Amniotic epithelial cell (primary cell): Measurements from ENCODE around the gene HYAL3.
"Not testable (repeated sequence)": the region's sequence is repeated elsewhere in the genome, so short reads cannot be mapped to it uniquely, and the experiment has no call there.

ENCODE experiments used
- DNase-seq: peaks from one replicate; pipeline ENCODE4 v3.0.0-alpha.2; 2010; ENCODE audit warnings: low read depth

The HYAL3 gene

GRCh38 chr3:50314342-50314741, 15.1 kb upstream of the HYAL3 start:
- DNase-seq: no peak

DNA sequence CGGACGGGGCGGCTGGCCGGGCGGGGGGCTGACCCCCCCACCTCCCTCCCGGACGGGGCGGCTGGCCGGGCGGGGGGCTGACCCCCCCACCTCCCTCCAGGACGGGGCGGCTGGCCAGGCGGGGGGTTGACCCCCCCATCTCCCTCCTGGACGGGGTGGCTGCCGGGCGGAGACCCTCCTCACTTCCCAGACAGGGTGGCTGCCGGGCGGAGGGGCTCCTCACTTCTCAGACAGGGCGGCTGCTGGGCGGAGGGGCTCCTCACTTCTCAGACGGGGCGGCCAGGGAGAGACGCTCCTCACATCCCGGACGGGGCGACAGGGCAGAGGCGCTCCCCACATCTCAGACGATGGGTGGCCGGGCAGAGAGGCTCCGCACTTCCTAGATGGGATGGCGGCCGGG, 12.8 kb upstream of the HYAL3 start:
- DNase-seq: not testable (repeated sequence)

- no peak for DNase-seq
These were observed 5.4 kb upstream of the HYAL3 start for GRCh38 chr3:50304601-50305000.

- DNase-seq: peak; percentile 23
These were observed 4.0 kb upstream of the HYAL3 start, which contains the start of gene HYAL1 for GRCh38 chr3:50303013-50303815. HYAL1 (minus strand) TSS chr3:50303574; CDS start chr3:50302956, 618 bp downstream.

DNA sequence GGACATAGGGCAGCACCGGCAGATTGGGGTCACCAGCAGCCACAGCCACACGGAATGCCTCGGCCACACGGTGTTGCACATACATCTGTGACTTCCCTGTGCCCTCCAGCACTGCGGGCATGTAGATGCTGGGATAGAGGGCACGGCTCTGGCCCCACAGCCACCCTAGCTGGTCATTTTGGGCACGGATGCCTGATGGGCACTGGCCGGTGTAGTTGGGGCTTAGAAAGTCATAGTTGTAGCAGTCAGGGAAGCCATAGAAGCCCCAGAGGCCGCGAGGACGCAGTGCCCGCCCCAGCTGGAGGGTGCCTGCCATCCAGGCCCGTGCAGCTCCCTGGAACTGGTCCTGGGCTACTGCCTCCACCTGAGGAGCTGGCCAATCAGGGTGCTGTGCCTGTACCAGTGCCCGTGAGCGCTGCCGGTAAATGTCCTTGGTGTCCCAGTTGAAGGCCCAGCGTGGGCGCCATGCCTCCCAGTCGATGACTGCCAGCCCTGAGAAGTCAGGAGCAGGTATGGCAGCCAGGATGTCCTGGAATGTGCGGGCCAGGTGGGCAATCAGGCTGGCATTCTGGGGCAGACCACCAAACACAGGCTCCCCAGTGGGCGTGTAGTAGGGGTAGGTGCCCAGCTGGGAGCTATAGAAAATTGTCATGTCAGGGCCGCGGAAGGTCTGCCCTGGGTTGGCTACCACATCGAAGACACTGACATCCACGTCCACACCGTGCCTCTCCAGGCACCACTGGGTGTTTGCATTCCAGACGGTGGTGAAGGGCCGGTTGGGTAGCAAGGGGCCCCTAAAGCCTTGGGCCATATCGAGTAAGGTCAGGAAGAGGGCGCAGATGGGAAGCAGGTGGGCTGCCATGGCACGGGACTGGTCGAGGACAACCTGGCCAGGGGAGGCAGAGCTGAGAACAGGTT, 3.1 kb upstream of the HYAL3 start:
- no peak for DNase-seq

DNA sequence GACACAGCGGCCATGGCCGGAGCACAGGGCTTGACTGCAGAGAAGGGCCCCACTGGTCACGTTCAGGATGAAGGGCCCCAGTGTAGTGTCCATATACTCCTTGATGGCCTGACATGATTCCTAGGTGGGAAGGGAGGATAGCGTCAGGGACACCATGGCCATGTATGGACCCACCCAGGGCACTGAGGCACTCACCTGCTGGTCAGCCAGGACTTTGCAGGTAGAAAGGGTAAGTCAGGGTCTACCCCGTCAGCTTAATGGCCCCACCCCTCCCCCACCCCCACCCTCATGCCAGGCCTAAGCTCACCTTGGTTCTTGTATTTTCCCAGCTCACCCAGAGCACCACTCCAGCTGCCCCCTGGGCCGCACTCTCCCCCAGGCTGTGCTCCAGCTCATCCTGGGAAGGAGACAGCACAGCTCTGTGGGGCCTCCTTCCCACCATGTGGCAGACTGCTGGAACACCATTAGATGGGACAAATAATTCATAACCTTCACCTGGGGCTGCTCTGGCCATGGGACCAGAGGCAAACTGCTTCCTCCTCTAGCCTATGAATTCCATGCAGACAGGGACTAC, 1.6 kb upstream of the HYAL3 start:
- DNase-seq: no peak

DNA sequence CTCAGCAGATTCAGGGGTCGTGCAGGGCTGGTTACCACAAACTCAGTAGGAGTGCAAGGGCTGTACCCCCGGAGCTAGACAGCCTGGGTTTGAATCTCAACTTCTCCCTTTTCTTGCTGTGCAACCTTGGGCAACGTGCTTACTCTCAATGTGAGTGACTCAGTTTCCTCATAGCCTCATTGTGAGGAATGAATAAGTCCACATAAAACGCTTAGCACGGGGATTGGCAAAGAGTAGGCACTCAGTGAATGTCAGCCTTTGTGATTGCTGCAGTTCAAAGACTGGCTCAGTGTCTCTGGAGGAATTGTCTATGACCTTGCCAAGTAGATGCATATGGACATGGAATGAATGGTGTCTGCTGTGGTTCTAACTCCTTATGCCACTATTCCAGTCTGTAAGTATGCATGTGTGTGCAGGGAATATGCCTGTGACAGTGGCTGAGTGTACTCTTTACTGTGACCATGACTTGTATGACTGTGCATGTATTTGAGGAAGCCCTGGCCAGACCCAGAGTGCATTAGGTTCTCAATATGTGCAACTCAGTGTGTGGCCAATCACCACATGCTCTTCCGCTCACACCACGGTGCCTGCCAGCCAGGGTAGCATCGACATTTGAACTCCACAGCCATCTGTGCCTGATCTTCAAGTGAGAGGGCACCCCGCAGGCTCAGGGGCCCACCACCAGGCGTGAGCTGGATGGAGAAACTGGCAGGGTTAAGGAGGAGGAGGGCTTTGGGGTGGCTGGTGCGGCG, 900 bp upstream of the HYAL3 start:
- DNase-seq: peak; percentile 64

DNA sequence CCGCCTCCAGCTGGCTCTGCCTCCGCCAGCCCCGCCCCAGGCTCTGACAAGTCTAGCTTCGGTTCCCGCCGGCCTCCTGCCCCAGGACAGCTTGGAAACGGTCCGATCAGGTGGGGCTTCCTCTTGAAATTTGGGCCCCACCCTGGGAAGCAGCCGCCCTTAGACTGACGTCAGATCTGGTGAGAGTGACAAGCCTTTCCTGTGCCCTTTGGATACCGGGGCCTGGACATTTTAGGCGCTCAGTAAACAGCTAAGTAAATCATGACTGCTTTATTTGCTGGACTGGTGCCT, 378 bp upstream of the HYAL3 start:
- DNase-seq: no peak

DNA sequence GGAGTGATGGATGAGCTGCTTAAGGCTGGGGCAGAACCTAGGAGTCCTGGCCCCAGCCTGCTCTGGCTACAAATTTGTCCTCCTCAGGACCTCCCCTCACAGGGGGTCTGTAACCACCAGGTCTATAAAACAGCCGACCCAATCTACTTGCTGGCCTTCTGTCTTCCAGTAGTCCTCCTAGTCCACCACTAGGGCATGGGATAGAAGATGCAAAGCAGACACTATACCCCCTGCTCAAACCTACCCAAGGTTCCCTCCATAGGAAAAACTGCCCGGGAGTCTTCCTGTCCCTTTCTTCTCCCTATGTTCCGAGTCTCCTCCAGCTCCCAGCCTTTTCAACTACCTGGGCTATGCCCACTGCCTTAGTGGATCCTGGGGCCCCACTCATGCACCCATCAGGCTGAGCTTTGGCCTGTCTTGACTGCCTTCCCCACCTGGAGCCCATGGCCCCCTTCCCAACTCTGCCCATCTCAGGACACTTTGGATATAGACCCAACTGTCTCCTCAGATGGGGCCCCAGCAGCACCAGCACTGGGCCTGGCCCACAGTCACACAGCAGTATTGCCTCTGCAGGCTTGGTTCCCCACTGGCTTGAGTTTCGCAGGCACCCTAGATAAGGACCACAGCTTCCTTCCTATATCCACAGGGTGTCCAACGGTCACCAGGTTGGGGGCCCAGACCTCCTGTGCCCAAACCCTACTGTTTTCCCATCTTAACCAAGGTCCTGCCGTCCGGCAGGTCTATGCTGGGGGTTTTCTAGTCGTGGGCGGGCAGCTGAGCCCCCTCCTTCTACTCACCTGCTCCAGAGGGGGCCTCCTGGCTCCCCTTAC, 1.1 kb downstream of the HYAL3 start:
- no peak for DNase-seq

GRCh38 chr3:50297384-50297775, 1.8 kb downstream of the HYAL3 start:
- no peak for DNase-seq

- no peak for DNase-seq
These were observed 2.4 kb downstream of the HYAL3 start for GRCh38 chr3:50296721-50297383.

DNA sequence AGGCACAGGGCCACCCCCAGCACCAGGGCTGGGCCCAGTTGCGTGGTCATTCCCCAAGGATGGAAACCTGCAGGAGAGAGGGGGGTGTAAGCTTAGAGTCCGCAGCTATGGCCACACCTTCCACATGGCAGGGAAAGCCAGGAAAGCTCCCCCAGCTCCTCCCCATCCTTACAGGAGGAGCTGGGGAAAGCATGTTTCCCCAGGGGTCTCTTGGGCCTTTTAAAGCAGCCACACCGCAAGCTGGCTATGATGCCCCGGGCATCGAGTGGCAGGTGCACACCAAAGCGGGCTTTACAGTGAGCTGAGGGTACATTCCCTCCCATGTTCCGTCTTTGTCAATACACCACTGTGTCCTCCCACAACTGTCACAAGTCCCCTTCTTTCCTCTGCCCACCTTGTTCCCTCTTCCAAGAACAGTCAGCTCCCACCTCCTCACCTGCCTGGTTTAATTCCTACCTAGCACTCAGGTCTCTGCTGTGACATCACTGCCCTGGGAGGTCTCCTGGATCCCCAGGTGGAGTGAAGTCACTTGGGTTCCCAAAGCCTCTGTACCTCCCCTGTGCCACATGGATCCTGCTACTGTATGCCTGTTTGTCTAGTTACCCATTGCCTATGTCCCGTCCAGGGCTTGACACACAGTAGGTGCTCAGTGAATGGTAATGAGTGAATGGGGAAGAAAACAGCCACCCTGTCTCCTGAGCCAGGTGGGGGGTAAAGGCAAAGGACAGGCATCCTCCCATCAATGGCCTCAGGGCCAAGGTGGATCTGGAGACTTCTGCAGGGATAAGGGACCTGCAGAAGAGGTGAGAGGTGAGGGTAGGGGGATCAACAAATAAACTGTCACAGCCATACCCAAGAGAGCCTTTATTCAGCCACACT, 3.4 kb downstream of the HYAL3 start:
- DNase-seq: no peak

GRCh38 chr3:50294492-50295403, 4.5 kb downstream of the HYAL3 start:
- DNase-seq: no peak

GRCh38 chr3:50294089-50294488, 5.1 kb downstream of the HYAL3 start:
- DNase-seq: no peak

- no peak for DNase-seq
These were observed 6.0 kb downstream of the HYAL3 start for GRCh38 chr3:50293079-50293801.

DNA sequence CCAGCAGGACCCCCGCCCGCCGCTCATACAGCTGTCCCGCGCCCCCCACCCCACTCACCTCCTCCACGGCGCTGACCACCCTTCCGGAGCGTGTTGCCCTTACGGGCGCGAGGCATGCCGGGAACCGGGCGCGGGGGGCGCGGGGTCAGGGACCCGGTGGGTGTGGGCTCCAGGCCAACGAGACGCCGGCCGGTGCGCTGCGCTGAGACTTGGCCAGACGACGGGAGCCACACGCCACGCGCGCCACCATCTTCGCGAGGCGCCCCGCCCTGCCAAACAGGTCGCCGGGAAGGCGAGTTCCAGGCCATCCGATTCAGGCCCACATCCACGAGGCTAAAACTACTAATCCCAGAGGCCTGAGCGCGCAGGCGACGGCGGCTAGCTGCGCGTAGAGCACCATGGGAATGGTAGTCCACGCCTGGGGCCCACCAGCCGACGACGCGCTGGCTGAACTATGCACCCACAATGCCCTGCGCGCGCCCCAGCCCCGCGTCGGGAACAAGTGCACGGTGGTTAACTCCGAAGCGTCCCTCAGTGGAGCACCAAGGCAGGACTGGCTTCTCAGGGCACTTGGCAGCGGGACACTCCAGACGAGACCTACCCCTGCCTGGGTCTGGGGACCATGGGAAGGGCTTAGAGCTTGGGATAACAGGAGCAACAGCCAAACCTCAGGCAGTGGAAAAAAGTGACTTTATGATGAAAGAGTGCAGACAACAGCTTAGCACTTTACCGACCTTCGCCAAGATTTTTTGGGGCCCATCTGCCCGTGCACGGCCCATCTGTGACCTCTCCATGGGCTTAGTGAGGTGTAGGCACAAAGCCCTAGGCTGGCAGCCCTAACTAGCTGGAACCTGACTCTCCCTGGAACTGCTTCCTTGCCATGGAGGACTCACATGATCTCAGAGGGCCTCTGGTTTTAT, 6.8 kb downstream of the HYAL3 start, which contains the start of gene IFRD2:
IFRD2 (minus strand) TSS at position 271 of the 920 bp plus-strand sequence; CDS start at position 116, 155 bp downstream.
- peak; percentile 96 for DNase-seq
